ENCODE data around the gene GCAT. TPM values are rescaled to one million over a fixed set of nuclear protein-coding genes. Genes with fewer than 3 reads are reported as not detected.
A peak's percentile ranks its signal among the peaks of the same experiment; 100 is the strongest.

Gene GCAT
- polyA plus RNA-seq, 6 donors from 2014 or later, result not detected

DNA sequence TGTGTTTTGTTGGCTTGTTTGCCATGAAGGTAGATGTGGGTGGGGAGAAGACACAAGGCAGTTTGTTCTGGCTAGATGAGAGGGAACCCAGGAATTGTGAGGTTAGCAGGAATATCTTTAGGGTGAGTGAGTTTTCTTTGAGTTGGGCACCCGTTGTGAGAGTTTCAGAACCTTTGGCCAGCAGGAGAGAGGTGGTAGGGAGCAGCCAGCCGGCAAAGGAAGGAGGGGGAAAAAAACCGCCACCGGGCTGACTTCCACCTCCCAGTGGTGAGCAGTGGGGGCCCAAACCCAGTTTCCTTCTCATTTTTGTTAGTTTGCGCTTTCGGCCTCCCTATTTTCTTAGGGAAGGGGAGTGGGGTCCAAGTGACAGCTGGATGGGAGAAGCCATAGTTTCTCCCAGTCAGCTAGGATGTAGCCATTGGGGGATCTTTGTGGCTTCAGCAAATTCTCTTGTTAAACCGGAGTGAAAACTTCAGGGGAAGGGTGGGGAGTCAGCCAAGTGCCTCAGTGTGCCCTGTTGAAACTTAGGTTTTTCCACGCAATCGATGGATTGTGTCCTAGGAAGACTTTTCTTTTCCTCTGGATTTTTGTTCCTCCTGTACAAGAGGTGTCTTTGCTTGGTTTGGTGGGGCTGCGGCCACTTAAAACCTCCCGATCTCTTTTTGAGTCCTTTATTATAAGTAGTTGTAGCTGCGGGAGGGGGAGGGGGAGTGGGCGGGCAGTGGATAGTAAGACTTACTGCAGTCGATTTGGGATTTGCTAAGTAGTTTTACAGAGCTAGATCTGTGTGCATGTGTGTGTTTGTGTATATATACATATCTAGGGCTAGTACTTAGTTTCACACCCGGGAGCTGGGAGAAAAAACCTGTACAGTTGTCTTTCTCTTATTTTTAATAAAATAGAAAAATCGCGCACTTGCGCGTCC is 1.1 kb upstream of the GCAT start:
- ATAC-seq (ENCODE audit: low read depth in 2 of 2), result no peak
- Mint-ChIP-seq H3K27ac (peak overlapping the region in 1 of 6 donors; percentile 37), H3K9me3 (peaks cover 0 to 3% (median 0%) of the 10 kb centered on the region in 7 donors), H3K36me3 (no peaks in the 10 kb centered on the region), H3K4me1 (peaks cover 26 to 49% (median 47%) of the 10 kb centered on the region in 3 donors), H3K27me3 (peaks cover 46 to 79% (median 49%) of the 10 kb centered on the region in 3 donors), H3K4me3 (peak overlapping the region; percentile 60 to 92 (median 74))
- no peak for DNase-seq

DNA sequence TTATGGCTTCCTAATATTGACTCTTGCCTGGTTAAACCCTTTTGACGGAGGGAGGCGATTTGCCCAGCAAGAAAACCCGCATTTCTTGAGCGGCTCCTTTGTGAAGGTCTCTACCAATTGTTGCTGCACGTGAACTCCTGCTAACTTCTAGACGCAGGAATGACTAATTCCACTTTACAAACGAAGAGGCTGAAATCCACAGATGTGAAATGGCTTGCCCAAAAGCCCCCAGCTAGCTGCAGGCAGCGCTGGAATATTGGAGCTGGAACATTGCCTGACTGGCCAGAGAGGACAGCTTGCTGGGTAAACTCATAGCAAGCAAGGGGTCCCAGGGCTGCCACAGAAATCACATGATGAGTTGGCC is 542 bp downstream of the GCAT start:
- Mint-ChIP-seq H3K27ac (no peak overlapping the region), H3K36me3 (no peaks in the 10 kb centered on the region), H3K4me3 (peak overlapping the region; percentile 72 to 92 (median 78)), H3K4me1 (peaks cover 20 to 39% (median 38%) of the 10 kb centered on the region in 3 donors), H3K9me3 (peaks cover 0 to 3% (median 0%) of the 10 kb centered on the region in 7 donors), H3K27me3 (peaks cover 39 to 86% (median 45%) of the 10 kb centered on the region in 3 donors)
- no peak for DNase-seq
- ATAC-seq (ENCODE audit: low read depth in 2 of 2), result no peak

- ATAC-seq (ENCODE audit: low read depth in 2 of 2) (no peak), DNase-seq (no peak)
- H3K4me1 Mint-ChIP-seq, result peaks cover 11 to 29% (median 25%) of the 10 kb centered on the region in 3 donors
- H3K9me3 Mint-ChIP-seq, result peaks cover 0 to 3% (median 0%) of the 10 kb centered on the region in 7 donors
- H3K4me3 Mint-ChIP-seq, result peak overlapping the region in 1 of 8 donors; percentile 12
- no peaks in the 10 kb centered on the region for H3K36me3 Mint-ChIP-seq
- no peak overlapping the region for H3K27ac Mint-ChIP-seq
- peaks cover 30 to 80% (median 33%) of the 10 kb centered on the region in 3 donors for H3K27me3 Mint-ChIP-seq
These were observed 2.1 kb downstream of the GCAT start for GRCh38 chr22:37809672-37810333.

- no peaks in the 10 kb centered on the region for H3K36me3 Mint-ChIP-seq
- no peaks in the 10 kb centered on the region for H3K9me3 Mint-ChIP-seq
- peaks cover 4 to 17% (median 11%) of the 10 kb centered on the region in 3 donors for H3K4me1 Mint-ChIP-seq
- DNase-seq (no peak), ATAC-seq (ENCODE audit: low read depth in 2 of 2) (no peak)
- no peak overlapping the region for H3K27ac Mint-ChIP-seq
- H3K4me3 Mint-ChIP-seq, result peak overlapping the region in 1 of 8 donors; percentile 9
- peaks cover 15 to 74% (median 27%) of the 10 kb centered on the region in 3 donors for H3K27me3 Mint-ChIP-seq
These were observed 4.1 kb downstream of the GCAT start for GRCh38 chr22:37811867-37812266.

- H3K9me3 Mint-ChIP-seq, result no peaks in the 10 kb centered on the region
- peaks cover 7 to 14% (median 13%) of the 10 kb centered on the region in 3 donors for H3K4me1 Mint-ChIP-seq
- DNase-seq, result no peak
- no peak for ATAC-seq (ENCODE audit: low read depth in 2 of 2)
- H3K27me3 Mint-ChIP-seq, result peaks cover 11 to 69% (median 24%) of the 10 kb centered on the region in 3 donors
- peak overlapping the region in 1 of 6 donors; percentile 37 for H3K27ac Mint-ChIP-seq
- H3K36me3 Mint-ChIP-seq, result no peaks in the 10 kb centered on the region
- H3K4me3 Mint-ChIP-seq, result no peak overlapping the region
These were observed 5.3 kb downstream of the GCAT start for GRCh38 chr22:37812869-37813678.

GRCh38 chr22:37815593-37815992 is 7.9 kb downstream of the GCAT start:
- Mint-ChIP-seq H3K36me3 (no peaks in the 10 kb centered on the region), H3K4me3 (peak overlapping the region in 1 of 8 donors; percentile 21), H3K27ac (no peak overlapping the region), H3K27me3 (peaks cover 7 to 66% (median 21%) of the 10 kb centered on the region in 3 donors), H3K4me1 (peaks cover 7 to 18% (median 15%) of the 10 kb centered on the region in 3 donors), H3K9me3 (no peaks in the 10 kb centered on the region)
- DNase-seq (no peak), ATAC-seq (ENCODE audit: low read depth in 2 of 2) (no peak)

DNA sequence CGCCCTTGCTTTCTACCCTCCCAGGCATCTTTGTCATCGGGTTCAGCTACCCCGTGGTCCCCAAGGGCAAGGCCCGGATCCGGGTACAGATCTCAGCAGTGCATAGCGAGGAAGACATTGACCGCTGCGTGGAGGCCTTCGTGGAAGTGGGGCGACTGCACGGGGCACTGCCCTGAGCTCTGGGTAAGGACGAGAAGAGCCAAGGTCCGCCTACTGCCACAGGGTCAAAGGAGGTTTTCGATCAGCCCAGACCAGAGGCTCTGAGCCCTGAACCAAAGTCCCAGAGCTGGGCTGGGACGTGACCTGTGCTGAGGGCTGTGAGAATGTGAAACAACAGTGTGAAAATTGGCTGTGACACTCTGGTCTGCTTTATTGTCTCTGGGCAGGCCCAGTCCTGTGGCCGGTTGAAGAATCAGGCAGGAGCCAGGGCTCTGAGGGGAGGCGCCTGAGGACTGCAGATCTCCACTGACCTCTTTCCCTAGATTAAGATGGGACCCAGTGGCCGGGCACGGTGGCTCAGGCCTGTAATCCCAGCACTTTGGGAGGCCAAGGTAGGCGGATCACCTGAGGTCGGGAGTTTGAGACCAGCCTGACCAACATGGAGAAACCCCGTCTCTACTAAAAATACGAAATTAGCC is 8.9 kb downstream of the GCAT start:
- peaks cover 7 to 18% (median 16%) of the 10 kb centered on the region in 3 donors for H3K4me1 Mint-ChIP-seq
- ATAC-seq (ENCODE audit: low read depth in 2 of 2) (no peak), DNase-seq (no peak)
- peaks cover 7 to 73% (median 25%) of the 10 kb centered on the region in 3 donors for H3K27me3 Mint-ChIP-seq
- H3K4me3 Mint-ChIP-seq, result no peak overlapping the region
- no peaks in the 10 kb centered on the region for H3K36me3 Mint-ChIP-seq
- no peak overlapping the region for H3K27ac Mint-ChIP-seq
- H3K9me3 Mint-ChIP-seq, result no peaks in the 10 kb centered on the region

DNA sequence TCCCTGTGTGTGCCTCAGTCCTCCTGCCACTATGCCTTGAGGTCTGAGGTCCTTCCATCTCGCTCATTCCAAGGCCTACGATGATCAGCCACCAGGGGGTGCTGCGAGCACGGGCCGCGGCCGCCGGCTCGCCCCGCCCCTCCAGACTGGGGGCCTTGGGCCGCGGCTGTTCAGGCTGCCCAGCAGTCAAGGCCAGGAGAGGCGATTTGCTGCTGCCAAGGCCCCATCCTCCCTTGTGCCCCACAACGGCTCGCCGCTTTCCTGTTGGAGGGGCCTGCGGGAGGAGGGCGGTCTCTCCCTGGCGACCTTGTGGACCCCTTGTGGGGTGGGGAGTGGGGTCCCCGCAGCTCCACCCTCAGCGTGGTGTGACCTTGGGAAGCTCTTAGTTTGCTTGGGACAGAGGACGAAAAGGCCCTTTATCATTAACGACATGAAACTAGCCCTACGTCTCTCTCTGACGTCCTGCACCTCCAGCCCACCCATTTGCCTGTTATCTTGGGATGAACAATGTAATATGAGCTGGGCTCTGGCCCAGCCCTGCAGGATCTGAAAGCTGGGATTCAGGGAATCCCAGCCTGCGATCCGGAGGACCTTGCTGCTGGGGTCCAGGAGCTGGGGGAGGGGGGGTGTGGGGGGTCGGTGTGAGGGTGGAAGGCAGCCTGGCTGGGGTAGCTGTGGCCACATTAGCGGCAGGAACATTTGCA is 10.1 kb downstream of the GCAT start:
- Mint-ChIP-seq H3K4me3 (peak overlapping the region; percentile 13 to 77 (median 66)), H3K27me3 (peaks cover 10 to 73% (median 29%) of the 10 kb centered on the region in 3 donors), H3K36me3 (no peaks in the 10 kb centered on the region), H3K4me1 (peaks cover 7 to 18% (median 16%) of the 10 kb centered on the region in 3 donors), H3K27ac (no peak overlapping the region), H3K9me3 (no peaks in the 10 kb centered on the region)
- peak; percentile 74 for DNase-seq
- peak; percentile 77 to 81 for ATAC-seq (ENCODE audit: low read depth in 2 of 2)

DNA sequence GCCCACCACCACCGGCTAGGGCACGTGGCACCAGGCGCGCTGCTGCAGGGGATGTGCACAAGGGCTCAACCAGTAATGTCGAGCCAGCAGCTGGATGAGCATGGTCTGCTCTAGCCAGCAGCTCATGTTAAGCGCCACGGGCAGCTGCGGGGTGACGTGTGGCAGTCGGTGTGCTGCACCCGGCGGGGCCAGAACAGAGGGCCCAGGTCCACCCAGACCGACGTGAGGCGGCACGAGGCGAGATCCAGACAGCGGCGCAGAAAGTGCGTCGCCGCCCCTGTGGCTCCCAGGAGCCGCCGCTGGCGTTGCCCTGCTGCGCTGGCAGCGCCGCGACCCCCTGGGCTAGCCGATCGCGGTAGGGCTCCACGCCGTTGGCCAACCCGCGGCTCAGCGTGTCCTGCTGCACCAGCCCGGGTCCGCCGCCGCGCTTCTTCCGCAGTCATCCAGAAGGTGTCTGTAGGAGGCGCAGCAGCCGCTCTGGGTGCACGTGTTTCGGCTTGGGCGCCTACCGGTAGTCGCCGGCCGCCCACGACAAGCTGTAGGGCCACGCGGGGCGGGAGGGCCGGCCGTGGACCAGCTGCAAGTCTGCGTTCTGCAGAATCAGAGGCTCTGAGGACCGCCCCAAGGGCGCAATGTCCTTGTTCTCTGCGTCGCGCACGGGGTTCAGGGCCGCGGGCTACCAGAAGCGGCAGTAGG is 10.8 kb downstream of the GCAT start:
- peak; percentile 74 to 78 for ATAC-seq (ENCODE audit: low read depth in 2 of 2)
- Mint-ChIP-seq H3K27me3 (peaks cover 13 to 73% (median 36%) of the 10 kb centered on the region in 3 donors), H3K4me3 (peak overlapping the region; percentile 34 to 80 (median 74)), H3K27ac (no peak overlapping the region), H3K9me3 (no peaks in the 10 kb centered on the region), H3K4me1 (peaks cover 7 to 18% (median 16%) of the 10 kb centered on the region in 3 donors), H3K36me3 (no peaks in the 10 kb centered on the region)
- peak; percentile 59 for DNase-seq

DNA sequence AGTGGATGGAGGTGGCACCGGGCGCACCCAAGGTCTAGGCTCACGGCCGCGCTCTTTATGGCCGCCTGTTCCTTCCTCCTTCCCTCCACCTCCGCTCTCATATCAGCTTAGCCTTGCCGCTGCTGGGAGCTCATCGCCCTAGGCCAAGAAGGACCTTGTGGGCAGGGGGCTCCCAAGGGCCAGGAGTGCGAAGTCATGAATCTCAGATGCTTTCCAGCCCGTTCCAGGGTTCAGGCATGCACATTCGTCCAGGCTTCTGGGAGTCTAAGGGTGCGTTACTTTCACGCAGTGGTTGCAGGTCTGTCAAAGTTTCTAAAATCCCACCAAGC is 11.3 kb downstream of the GCAT start:
- H3K36me3 Mint-ChIP-seq, result no peaks in the 10 kb centered on the region
- ATAC-seq (ENCODE audit: low read depth in 2 of 2) (no peak), DNase-seq (no peak)
- H3K27me3 Mint-ChIP-seq, result peaks cover 13 to 78% (median 36%) of the 10 kb centered on the region in 3 donors
- peak overlapping the region; percentile 34 to 80 (median 69) for H3K4me3 Mint-ChIP-seq
- peaks cover 7 to 18% (median 18%) of the 10 kb centered on the region in 3 donors for H3K4me1 Mint-ChIP-seq
- H3K27ac Mint-ChIP-seq, result no peak overlapping the region
- H3K9me3 Mint-ChIP-seq, result no peaks in the 10 kb centered on the region

DNA sequence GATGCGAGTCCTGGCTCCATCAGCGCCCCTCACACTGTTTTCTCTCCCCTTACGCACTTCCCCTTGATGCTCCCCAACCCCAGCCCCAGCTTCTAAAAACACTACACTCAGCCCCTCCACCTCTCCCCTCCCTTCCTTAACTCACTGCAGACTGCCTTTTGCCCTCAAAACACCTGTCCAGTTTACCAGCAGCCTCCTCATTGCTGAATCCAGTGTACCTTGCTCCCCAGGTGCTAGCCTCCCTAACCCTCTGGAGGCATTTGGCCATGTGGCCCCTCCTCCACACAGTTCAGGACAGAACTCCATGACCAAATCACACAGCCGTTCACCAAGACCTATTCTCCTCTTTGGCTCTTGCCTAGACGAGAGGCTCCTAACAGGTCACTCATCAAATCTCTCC is 12.6 kb downstream of the GCAT start:
- ATAC-seq (ENCODE audit: low read depth in 2 of 2) (no peak), DNase-seq (no peak)
- Mint-ChIP-seq H3K27me3 (peaks cover 14 to 76% (median 38%) of the 10 kb centered on the region in 3 donors), H3K9me3 (no peaks in the 10 kb centered on the region), H3K36me3 (no peaks in the 10 kb centered on the region), H3K4me3 (no peak overlapping the region), H3K27ac (no peak overlapping the region), H3K4me1 (peaks cover 7 to 22% (median 18%) of the 10 kb centered on the region in 3 donors)
